Measurements from ENCODE around the gene RBAK.

DNA sequence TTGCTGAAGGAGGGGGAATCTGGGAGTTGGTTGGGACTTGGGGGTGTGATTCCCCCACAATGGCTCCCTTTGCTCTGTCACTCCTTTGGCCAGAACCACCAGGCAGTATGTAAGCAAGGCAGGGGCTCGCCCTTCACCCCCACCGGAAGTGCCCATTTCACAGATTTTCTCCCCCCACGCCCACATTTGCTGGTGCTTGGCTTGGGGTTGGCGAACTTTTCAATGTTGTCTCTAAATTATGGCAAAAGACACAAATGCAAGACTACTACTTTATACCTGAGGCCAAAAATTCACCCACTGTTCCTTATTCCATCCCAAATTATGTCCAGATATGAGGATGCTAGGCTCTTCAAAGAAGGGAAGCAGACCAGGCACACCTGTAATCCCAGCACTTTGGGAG lies 24.5 kb downstream of the RBAK start:
- TF ChIP-seq, protein P1, sequence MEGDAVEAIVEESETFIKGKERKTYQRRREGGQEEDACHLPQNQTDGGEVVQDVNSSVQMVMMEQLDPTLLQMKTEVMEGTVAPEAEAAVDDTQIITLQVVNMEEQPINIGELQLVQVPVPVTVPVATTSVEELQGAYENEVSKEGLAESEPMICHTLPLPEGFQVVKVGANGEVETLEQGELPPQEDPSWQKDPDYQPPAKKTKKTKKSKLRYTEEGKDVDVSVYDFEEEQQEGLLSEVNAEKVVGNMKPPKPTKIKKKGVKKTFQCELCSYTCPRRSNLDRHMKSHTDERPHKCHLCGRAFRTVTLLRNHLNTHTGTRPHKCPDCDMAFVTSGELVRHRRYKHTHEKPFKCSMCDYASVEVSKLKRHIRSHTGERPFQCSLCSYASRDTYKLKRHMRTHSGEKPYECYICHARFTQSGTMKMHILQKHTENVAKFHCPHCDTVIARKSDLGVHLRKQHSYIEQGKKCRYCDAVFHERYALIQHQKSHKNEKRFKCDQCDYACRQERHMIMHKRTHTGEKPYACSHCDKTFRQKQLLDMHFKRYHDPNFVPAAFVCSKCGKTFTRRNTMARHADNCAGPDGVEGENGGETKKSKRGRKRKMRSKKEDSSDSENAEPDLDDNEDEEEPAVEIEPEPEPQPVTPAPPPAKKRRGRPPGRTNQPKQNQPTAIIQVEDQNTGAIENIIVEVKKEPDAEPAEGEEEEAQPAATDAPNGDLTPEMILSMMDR (IDR thresholded peaks at IDR 0.05; ENCODE audit: insufficient read depth, low read length), result no peak
- TF ChIP-seq GABPA (IDR thresholded peaks at IDR 0.05; ENCODE audit: low read depth), result no peak
- no peak for TF ChIP-seq POLR2AphosphoS5 (IDR thresholded peaks at IDR 0.05; ENCODE audit: low read depth)
